GM18861 (cell line): Measurements from ENCODE around the gene SATL1.
"Not testable (repeated sequence)": the region's sequence is repeated elsewhere in the genome, so short reads cannot be mapped to it uniquely, and the experiment has no call there.

Source experiments
- ATAC-seq: cut with Tn5 transposase; IDR thresholded peaks from one replicate; pipeline ENCODE4 v1.9.1; 2021; ENCODE audit not compliant: unreplicated experiment

SATL1 gene

GRCh38 chrX:85112293-85112692 is 131.3 kb downstream of the SATL1 start:
- no peak for ATAC-seq

- no peak for ATAC-seq
These were observed 132.2 kb downstream of the SATL1 start for GRCh38 chrX:85111347-85111746.

GRCh38 chrX:85109235-85109634 is 134.3 kb downstream of the SATL1 start:
- peak; percentile 55 for ATAC-seq

GRCh38 chrX:85108165-85108564 is 135.4 kb downstream of the SATL1 start:
- no peak for ATAC-seq

- ATAC-seq = no peak
These were observed 136.2 kb downstream of the SATL1 start for GRCh38 chrX:85107407-85107806.

- no peak for ATAC-seq
These were observed 154.2 kb downstream of the SATL1 start for GRCh38 chrX:85089321-85089840.

- ATAC-seq = peak; percentile 93
These were observed 158.7 kb downstream of the SATL1 start for GRCh38 chrX:85084770-85085393.

GRCh38 chrX:85077247-85077646 is 166.3 kb downstream of the SATL1 start:
- not testable (repeated sequence) for ATAC-seq

- no peak for ATAC-seq
These were observed 177.9 kb downstream of the SATL1 start for GRCh38 chrX:85065512-85066198.

- no peak for ATAC-seq
These were observed 190.8 kb downstream of the SATL1 start for GRCh38 chrX:85052636-85053343.

GRCh38 chrX:85052205-85052604 is 191.4 kb downstream of the SATL1 start:
- no peak for ATAC-seq

- no peak for ATAC-seq
These were observed 192.0 kb downstream of the SATL1 start for GRCh38 chrX:85051627-85052026.
